ENCODE data around the gene TSPAN32. TPM values are rescaled to one million over a fixed set of nuclear protein-coding genes. Genes with fewer than 3 reads are reported as not detected.
"Not testable (repeated sequence)": the region's sequence is repeated elsewhere in the genome, so short reads cannot be mapped to it uniquely, and the experiment has no call there.

TSPAN32 gene
- total RNA-seq, 4 donors from 2014 or later, result not detected

GRCh38 chr11:2330696-2331095 is 28.9 kb downstream of the TSPAN32 start:
- in situ Hi-C loops (cut with MboI; ENCODE audit: low sequenced_read_pairs in 4 of 4), result no loop called here
- no peak for TF ChIP-seq POLR2A (IDR thresholded peaks at IDR 0.05)
- TF ChIP-seq, protein P1, sequence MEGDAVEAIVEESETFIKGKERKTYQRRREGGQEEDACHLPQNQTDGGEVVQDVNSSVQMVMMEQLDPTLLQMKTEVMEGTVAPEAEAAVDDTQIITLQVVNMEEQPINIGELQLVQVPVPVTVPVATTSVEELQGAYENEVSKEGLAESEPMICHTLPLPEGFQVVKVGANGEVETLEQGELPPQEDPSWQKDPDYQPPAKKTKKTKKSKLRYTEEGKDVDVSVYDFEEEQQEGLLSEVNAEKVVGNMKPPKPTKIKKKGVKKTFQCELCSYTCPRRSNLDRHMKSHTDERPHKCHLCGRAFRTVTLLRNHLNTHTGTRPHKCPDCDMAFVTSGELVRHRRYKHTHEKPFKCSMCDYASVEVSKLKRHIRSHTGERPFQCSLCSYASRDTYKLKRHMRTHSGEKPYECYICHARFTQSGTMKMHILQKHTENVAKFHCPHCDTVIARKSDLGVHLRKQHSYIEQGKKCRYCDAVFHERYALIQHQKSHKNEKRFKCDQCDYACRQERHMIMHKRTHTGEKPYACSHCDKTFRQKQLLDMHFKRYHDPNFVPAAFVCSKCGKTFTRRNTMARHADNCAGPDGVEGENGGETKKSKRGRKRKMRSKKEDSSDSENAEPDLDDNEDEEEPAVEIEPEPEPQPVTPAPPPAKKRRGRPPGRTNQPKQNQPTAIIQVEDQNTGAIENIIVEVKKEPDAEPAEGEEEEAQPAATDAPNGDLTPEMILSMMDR (IDR thresholded peaks at IDR 0.05 in 4 of 5, conservative IDR thresholded peaks at IDR 0.05 in 1 of 5), result no peak
- DNase-seq, result no peak
- ATAC-seq, result no peak
- no peaks in the 10 kb centered on the region for H3K36me3 ChIP-seq
- no peaks in the 10 kb centered on the region for H3K27me3 ChIP-seq
- H3K9me3 ChIP-seq, result no peaks in the 10 kb centered on the region
- no peak overlapping the region for H3K27ac ChIP-seq
- intact Hi-C loops (cut with DNase I; ENCODE audit: low total_unique reads), result no loop called here
- no peak overlapping the region for H3K4me3 ChIP-seq
- H3K4me1 ChIP-seq, result no peaks in the 10 kb centered on the region

DNA sequence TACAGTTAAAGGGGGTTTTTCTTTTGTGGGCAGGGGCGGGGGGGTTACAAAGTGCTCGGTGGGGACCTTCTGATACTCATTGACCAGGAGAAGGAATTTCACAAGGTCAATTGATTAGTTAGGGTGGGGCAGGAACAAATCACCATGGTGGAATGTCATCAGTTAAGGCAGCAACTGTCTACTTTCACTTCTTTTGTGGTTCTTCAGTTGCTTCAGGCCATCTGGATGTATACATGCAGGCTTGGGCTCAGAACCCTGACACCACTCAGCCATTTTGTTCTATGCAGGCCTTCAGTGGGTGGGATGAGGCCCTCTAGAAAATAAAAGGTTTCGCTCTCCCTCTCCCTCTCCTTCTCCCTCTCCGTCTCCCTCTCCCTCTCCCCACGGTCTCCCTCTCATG is 29.6 kb downstream of the TSPAN32 start:
- H3K4me1 ChIP-seq, result no peaks in the 10 kb centered on the region
- no peak overlapping the region for H3K4me3 ChIP-seq
- DNase-seq (no peak), ATAC-seq (no peak)
- H3K27me3 ChIP-seq, result no peaks in the 10 kb centered on the region
- intact Hi-C loops (cut with DNase I; ENCODE audit: low total_unique reads) (no loop called here), in situ Hi-C loops (cut with MboI; ENCODE audit: low sequenced_read_pairs in 4 of 4) (no loop called here)
- H3K9me3 ChIP-seq, result no peaks in the 10 kb centered on the region
- TF ChIP-seq POLR2A (IDR thresholded peaks at IDR 0.05), result no peak
- TF ChIP-seq, protein P1 (IDR thresholded peaks at IDR 0.05 in 4 of 5, conservative IDR thresholded peaks at IDR 0.05 in 1 of 5), result no peak
- H3K36me3 ChIP-seq, result no peaks in the 10 kb centered on the region
- H3K27ac ChIP-seq, result no peak overlapping the region

- in situ Hi-C loops (cut with MboI; ENCODE audit: low sequenced_read_pairs in 4 of 4); H3K27ac ChIP-seq; H3K27me3 ChIP-seq; H3K36me3 ChIP-seq; intact Hi-C loops (cut with DNase I; ENCODE audit: low total_unique reads); ATAC-seq; DNase-seq; H3K9me3 ChIP-seq; H3K4me3 ChIP-seq; H3K4me1 ChIP-seq: not testable (repeated sequence)
These were observed 30.8 kb downstream of the TSPAN32 start for GRCh38 chr11:2332569-2332968.

GRCh38 chr11:2333486-2334205 is 31.8 kb downstream of the TSPAN32 start:
- DNase-seq; H3K4me1 ChIP-seq; H3K36me3 ChIP-seq; H3K9me3 ChIP-seq; H3K27me3 ChIP-seq; in situ Hi-C loops (cut with MboI; ENCODE audit: low sequenced_read_pairs in 4 of 4); H3K27ac ChIP-seq; intact Hi-C loops (cut with DNase I; ENCODE audit: low total_unique reads); H3K4me3 ChIP-seq; ATAC-seq: not testable (repeated sequence)

GRCh38 chr11:2335286-2335685 is 33.5 kb downstream of the TSPAN32 start:
- H3K27ac ChIP-seq; ATAC-seq; H3K27me3 ChIP-seq; H3K36me3 ChIP-seq; DNase-seq; H3K9me3 ChIP-seq; H3K4me1 ChIP-seq; H3K4me3 ChIP-seq; intact Hi-C loops (cut with DNase I; ENCODE audit: low total_unique reads); in situ Hi-C loops (cut with MboI; ENCODE audit: low sequenced_read_pairs in 4 of 4): not testable (repeated sequence)

GRCh38 chr11:2338760-2339159 is 36.9 kb downstream of the TSPAN32 start:
- H3K27me3 ChIP-seq; H3K4me3 ChIP-seq; DNase-seq; H3K27ac ChIP-seq; in situ Hi-C loops (cut with MboI; ENCODE audit: low sequenced_read_pairs in 4 of 4); ATAC-seq; intact Hi-C loops (cut with DNase I; ENCODE audit: low total_unique reads); H3K36me3 ChIP-seq; H3K9me3 ChIP-seq; H3K4me1 ChIP-seq: not testable (repeated sequence)

GRCh38 chr11:2342557-2342956 is 40.7 kb downstream of the TSPAN32 start:
- intact Hi-C loops (cut with DNase I; ENCODE audit: low total_unique reads), result no loop called here

More at GRCh38 chr11:2342557-2342956, 40.7 kb downstream of the TSPAN32 start:
- H3K27me3 ChIP-seq, result no peaks in the 10 kb centered on the region
- ATAC-seq (no peak), DNase-seq (no peak)
- no peak overlapping the region for H3K27ac ChIP-seq
- no peak for TF ChIP-seq POLR2A (IDR thresholded peaks at IDR 0.05)
- TF ChIP-seq, protein P1 (IDR thresholded peaks at IDR 0.05 in 4 of 5, conservative IDR thresholded peaks at IDR 0.05 in 1 of 5), result no peak
- in situ Hi-C loops (cut with MboI; ENCODE audit: low sequenced_read_pairs in 4 of 4), result no loop called here
- H3K4me3 ChIP-seq, result no peak overlapping the region
- no peaks in the 10 kb centered on the region for H3K4me1 ChIP-seq
- H3K36me3 ChIP-seq, result no peaks in the 10 kb centered on the region
- H3K9me3 ChIP-seq, result no peaks in the 10 kb centered on the region
